HepG2 (cell line): ENCODE results near the gene PAM16. TPM values are rescaled to one million over a fixed set of nuclear protein-coding genes. Genes with fewer than 3 reads are reported as not detected.

Experiments used
- HNF4G ChIP-seq, 2 experiments: sonication (generic) in 1 of 2; formaldehyde crosslinking in 1 of 2; IDR thresholded peaks; 2 replicates each; pipeline versions ENCODE4 v1.4.0 to v1.6.1; 2011 to 2020; ENCODE audit warnings: borderline replicate concordance in 2 of 2, low read depth in 2 of 2, mild to moderate bottlenecking in 2 of 2, low read length in 1 of 2, missing genetic modification reagents in 1 of 2, moderate library complexity in 1 of 2
- HOXA5 ChIP-seq: sonication (generic); formaldehyde crosslinking; IDR thresholded peaks from 2 replicates; pipeline ENCODE4 v1.4.0; 2020; ENCODE audit warnings: missing genetic modification reagents
- MAFK ChIP-seq, 2 experiments: IDR thresholded peaks in 1 of 2; conservative IDR thresholded peaks in 1 of 2; 2 replicates each; pipeline ENCODE4 v1.6.1; 2011; ENCODE audit warnings: improper control_type of control experiment in 2 of 2, low read length in 2 of 2
- MAZ ChIP-seq, 2 experiments: sonication (generic) in 1 of 2; formaldehyde crosslinking in 1 of 2; IDR thresholded peaks; 2 replicates each; pipeline versions ENCODE4 v1.5.0 to v1.6.1; 2012 to 2020; ENCODE audit warnings: low read depth in 2 of 2, mild to moderate bottlenecking in 2 of 2, borderline replicate concordance in 1 of 2, improper control_type of control experiment in 1 of 2, low read length in 1 of 2, missing genetic modification reagents in 1 of 2, moderate library complexity in 1 of 2
- MED13 ChIP-seq: sonication (generic); formaldehyde crosslinking; IDR thresholded peaks from 2 replicates; pipeline ENCODE4 v1.5.0; 2020; ENCODE audit warnings: missing genetic modification reagents
- MEF2D ChIP-seq: sonication (generic); formaldehyde crosslinking; IDR thresholded peaks from 2 replicates; pipeline ENCODE4 v1.5.1; 2020; ENCODE audit warnings: mild to moderate bottlenecking, missing genetic modification reagents
- NONO ChIP-seq, 2 experiments: fragments of 450-650 bp in 1 of 2; sonication (generic) in 1 of 2; formaldehyde crosslinking in 1 of 2; IDR thresholded peaks in 1 of 2; conservative IDR thresholded peaks in 1 of 2; 2 replicates each; pipeline versions ENCODE4 v1.6.1 to v1.8.0; 2017 to 2022; ENCODE audit warnings: mild to moderate bottlenecking in 1 of 2, missing genetic modification reagents in 1 of 2, moderate library complexity in 1 of 2
- RERE ChIP-seq: IDR thresholded peaks from 2 replicates; pipeline ENCODE4 v1.6.1; 2016; ENCODE audit warnings: low read depth, missing genetic modification reagents, missing compliant biosample characterization
- REST ChIP-seq, 2 experiments: IDR thresholded peaks; 2 replicates each; pipeline ENCODE4 v1.6.1; 2011 to 2012; ENCODE audit warnings: low read length in 2 of 2, borderline replicate concordance in 1 of 2, low read depth in 1 of 2, mild to moderate bottlenecking in 1 of 2, moderate library complexity in 1 of 2
- SALL2 ChIP-seq: sonication (generic); formaldehyde crosslinking; IDR thresholded peaks from 2 replicates; pipeline ENCODE4 v1.8.1; 2023; ENCODE audit warnings: mild to moderate bottlenecking, missing genetic modification reagents, inconsistent platforms
- TEAD3 ChIP-seq: optimal IDR thresholded peaks from 2 replicates; pipeline ENCODE3; 2016; ENCODE audit warnings: borderline replicate concordance
- ZGPAT ChIP-seq: IDR thresholded peaks from 2 replicates; pipeline ENCODE4 v1.6.1; 2016; ENCODE audit warnings: mild to moderate bottlenecking
- ZNF710 ChIP-seq: sonication (generic); formaldehyde crosslinking; IDR thresholded peaks from 2 replicates; pipeline ENCODE4 v1.5.0; 2020; ENCODE audit warnings: mild to moderate bottlenecking, missing genetic modification reagents, borderline replicate concordance
- ZSCAN9 ChIP-seq: IDR thresholded peaks from 2 replicates; pipeline ENCODE4 v1.6.1; 2016; ENCODE audit warnings: borderline replicate concordance
- polyA plus RNA-seq, 8 experiments: library from polyadenylated mRNA; depleted of rRNA in 3 of 8; stranded (reverse) in 7 of 8; unstranded in 1 of 8; fragments of >200 nt; fragmentation: Illumina TruSeq in 4 of 8; extraction: Trizol in 4 of 8; gene quantifications; 2 replicates each; pipeline versions ENCODE4 v1.2.1 to v1.2.3, GENCODE V29; 2011 to 2016; ENCODE audit warnings: low read depth in 4 of 8, missing spikeins in 1 of 8, mixed read lengths in 1 of 8; ENCODE audit not compliant: insufficient read depth in 1 of 8
- total RNA-seq, 5 experiments: library from RNA; depleted of rRNA; stranded (reverse); fragments of >200 nt; fragmentation: Illumina TruSeq; extraction: Trizol; gene quantifications; 2 replicates each; pipeline ENCODE4 v1.2.3, GENCODE V29; 2016; ENCODE audit warnings: low read depth in 1 of 5

PAM16 gene
- total and polyA plus RNA-seq, 2 of the 13 experiments (the other 11 are each of a cell fraction or from before 2014, with no cell fraction given) = 51.5 to 51.8 TPM

- TF ChIP-seq RERE (CRISPR knock-in tag) (no peak), HNF4G (IDR thresholded peaks at IDR 0.05; ENCODE audit: borderline replicate concordance, low read depth, low read length) (peak; percentile 34; the same call in 1 of the 2 replicates), HNF4G (CRISPR knock-in tag; IDR thresholded peaks at IDR 0.05; ENCODE audit: borderline replicate concordance, low read depth) (no peak), MEF2D (CRISPR knock-in tag) (no peak), TEAD3 (peak; percentile 0), HOXA5 (CRISPR knock-in tag) (no peak), SALL2 (no peak), ZSCAN9 (CRISPR knock-in tag) (no peak), MAFK (conservative IDR thresholded peaks at IDR 0.05 in 1 of 2, IDR thresholded peaks at IDR 0.05 in 1 of 2; ENCODE audit: low read length in 2 of 2) (no peak), ZNF710 (CRISPR knock-in tag) (no peak), MED13 (CRISPR knock-in tag) (no peak), ZGPAT (CRISPR knock-in tag) (no peak), REST (IDR thresholded peaks at IDR 0.05; ENCODE audit: borderline replicate concordance in 1 of 2, low read depth in 1 of 2, low read length in 2 of 2) (no peak), MAZ (IDR thresholded peaks at IDR 0.05; ENCODE audit: borderline replicate concordance, low read depth, low read length) (no peak), MAZ (CRISPR knock-in tag; IDR thresholded peaks at IDR 0.05; ENCODE audit: low read depth) (no peak), NONO (IDR thresholded peaks at IDR 0.05) (no peak), NONO (CRISPR knock-in tag; conservative IDR thresholded peaks at IDR 0.05) (peak; percentile 40; the same call in 1 of the 2 replicates)
Measured at GRCh38 chr16:4378999-4379690, 28.0 kb upstream of the PAM16 start (continued).
